Activated naive CD8-positive, alpha-beta T cell treated with anti-CD3 and anti-CD28 coated beads for 36 hours (primary cell): ENCODE data around the gene PJA1. TPM values are rescaled to one million over a fixed set of nuclear protein-coding genes. Genes with fewer than 3 reads are reported as not detected.

Experiments
- DNase-seq: peaks from one replicate; pipeline ENCODE4 v3.0.0; 2021
- H3K27ac Mint-ChIP-seq: one replicate; pipeline ENCODE4 v1.8.0; 2022; ENCODE audit warnings: mild to moderate bottlenecking, moderate library complexity, mixed read lengths
- H3K27me3 Mint-ChIP-seq: one replicate; pipeline ENCODE4 v1.8.0; 2022; ENCODE audit warnings: mild to moderate bottlenecking, mixed read lengths
- H3K36me3 Mint-ChIP-seq: one replicate; pipeline ENCODE4 v1.8.0; 2021; ENCODE audit warnings: mild to moderate bottlenecking, mixed read lengths
- H3K4me1 Mint-ChIP-seq: one replicate; pipeline ENCODE4 v1.8.0; 2021; ENCODE audit warnings: mixed read lengths
- H3K4me3 Mint-ChIP-seq: one replicate; pipeline ENCODE4 v1.8.0; 2022; ENCODE audit warnings: mild to moderate bottlenecking, moderate library complexity, mixed read lengths
- H3K9me3 Mint-ChIP-seq: one replicate; pipeline ENCODE4 v1.8.0; 2022; ENCODE audit warnings: mixed read lengths
- total RNA-seq, 2 experiments: library from RNA; stranded (reverse); gene quantifications; one replicate each; pipeline ENCODE4 v1.2.3, GENCODE V29; 2021

The PJA1 gene
- total RNA-seq, 2 experiments from 2014 or later = 22.4 to 22.9 TPM

- Mint-ChIP-seq H3K27me3 (no peaks in the 10 kb centered on the region), H3K4me3 (no peak overlapping the region), H3K4me1 (no peaks in the 10 kb centered on the region), H3K36me3 (no peaks in the 10 kb centered on the region), H3K27ac (no peak overlapping the region), H3K9me3 (no peaks in the 10 kb centered on the region)
- no peak for DNase-seq
Measured at GRCh38 chrX:69154051-69154450, 11.2 kb downstream of the PJA1 start.

DNA sequence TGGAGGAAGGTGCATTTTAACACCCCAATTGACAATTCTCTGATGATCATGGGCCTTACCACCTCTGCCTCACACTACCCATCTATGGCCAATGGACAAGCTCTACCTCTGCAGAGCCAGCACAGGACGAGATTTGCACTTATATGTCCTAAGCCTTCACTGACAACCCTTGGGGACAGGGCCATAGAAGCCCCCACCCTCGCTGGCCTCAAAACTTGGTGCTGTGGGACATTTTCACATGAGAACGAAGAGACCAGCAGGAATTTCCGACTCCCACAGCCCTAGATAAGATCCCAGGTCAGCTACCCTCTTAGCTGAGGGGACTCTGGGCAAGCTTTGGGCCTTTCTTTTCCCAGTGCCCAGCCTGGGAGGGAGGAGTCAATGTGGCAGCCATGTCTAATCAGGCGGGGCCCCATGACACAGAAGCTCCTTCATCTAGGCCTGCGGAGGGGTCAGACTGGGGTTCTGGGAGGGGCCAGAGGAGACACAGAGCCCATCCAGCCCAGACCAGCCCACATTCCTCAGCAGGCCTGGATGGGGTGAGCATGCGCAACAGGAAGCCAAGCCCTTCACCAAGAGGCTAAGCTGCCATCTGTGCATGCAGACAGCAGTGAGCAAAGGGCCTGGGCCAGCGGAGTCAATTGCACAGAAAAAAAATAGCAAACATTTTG, 12.1 kb downstream of the PJA1 start:
- peaks cover 1% of the 10 kb centered on the region for H3K4me1 Mint-ChIP-seq
- H3K27me3 Mint-ChIP-seq = no peaks in the 10 kb centered on the region
- no peak overlapping the region for H3K27ac Mint-ChIP-seq
- no peaks in the 10 kb centered on the region for H3K9me3 Mint-ChIP-seq
- no peak for DNase-seq
- H3K36me3 Mint-ChIP-seq = no peaks in the 10 kb centered on the region
- H3K4me3 Mint-ChIP-seq = no peak overlapping the region

DNA sequence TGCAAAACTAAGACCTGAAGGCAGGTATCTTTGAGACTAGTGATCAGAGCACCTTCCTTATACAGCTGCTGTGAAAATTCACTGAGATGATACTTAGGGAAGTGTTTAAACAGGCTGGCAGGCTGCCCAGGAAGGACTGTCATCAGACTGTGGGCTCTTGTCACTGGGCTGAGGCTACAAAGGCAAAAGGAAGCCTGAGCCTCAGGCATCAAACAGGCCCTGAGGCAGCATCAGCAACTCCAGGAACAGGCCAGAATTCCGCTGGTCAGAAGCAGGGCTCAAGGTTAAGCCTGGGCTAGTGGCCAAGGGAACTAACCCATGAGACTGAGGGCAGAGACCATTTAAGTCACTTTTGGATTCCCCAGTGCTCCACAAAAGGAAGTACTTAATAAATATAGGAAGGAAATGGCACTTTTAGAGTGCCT, 12.8 kb downstream of the PJA1 start:
- Mint-ChIP-seq H3K36me3 (no peaks in the 10 kb centered on the region), H3K9me3 (no peaks in the 10 kb centered on the region), H3K4me3 (no peak overlapping the region)

DNA sequence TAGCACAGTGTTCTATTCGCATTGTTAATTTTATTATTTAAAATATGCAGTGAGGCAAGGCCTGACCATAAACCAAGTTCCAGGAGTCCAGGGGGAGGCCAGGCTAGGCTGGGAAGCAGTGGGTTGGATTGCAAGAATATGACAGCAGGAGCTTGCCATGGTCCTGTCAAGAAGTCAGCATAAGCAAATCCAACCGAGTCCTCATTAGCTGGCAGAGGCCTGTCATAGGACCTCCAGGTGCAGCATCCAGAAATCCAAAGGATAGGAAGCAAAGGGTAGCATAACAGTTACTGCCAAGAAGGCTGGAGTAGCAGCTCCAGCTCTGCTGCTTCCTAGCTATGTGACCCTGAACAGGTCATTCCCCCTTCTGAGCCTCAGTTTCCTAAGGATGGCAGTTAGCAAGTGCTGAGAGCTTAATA, 13.4 kb downstream of the PJA1 start:
- Mint-ChIP-seq H3K4me3 (no peak overlapping the region), H3K27ac (no peak overlapping the region), H3K4me1 (peaks cover 1% of the 10 kb centered on the region), H3K36me3 (no peaks in the 10 kb centered on the region), H3K27me3 (no peaks in the 10 kb centered on the region), H3K9me3 (no peaks in the 10 kb centered on the region)
- DNase-seq = no peak

More for the DNA sequence above, 12.8 kb downstream of the PJA1 start:
- H3K4me1 Mint-ChIP-seq = peaks cover 1% of the 10 kb centered on the region
- H3K27me3 Mint-ChIP-seq = no peaks in the 10 kb centered on the region
- H3K27ac Mint-ChIP-seq = no peak overlapping the region
- no peak for DNase-seq

DNA sequence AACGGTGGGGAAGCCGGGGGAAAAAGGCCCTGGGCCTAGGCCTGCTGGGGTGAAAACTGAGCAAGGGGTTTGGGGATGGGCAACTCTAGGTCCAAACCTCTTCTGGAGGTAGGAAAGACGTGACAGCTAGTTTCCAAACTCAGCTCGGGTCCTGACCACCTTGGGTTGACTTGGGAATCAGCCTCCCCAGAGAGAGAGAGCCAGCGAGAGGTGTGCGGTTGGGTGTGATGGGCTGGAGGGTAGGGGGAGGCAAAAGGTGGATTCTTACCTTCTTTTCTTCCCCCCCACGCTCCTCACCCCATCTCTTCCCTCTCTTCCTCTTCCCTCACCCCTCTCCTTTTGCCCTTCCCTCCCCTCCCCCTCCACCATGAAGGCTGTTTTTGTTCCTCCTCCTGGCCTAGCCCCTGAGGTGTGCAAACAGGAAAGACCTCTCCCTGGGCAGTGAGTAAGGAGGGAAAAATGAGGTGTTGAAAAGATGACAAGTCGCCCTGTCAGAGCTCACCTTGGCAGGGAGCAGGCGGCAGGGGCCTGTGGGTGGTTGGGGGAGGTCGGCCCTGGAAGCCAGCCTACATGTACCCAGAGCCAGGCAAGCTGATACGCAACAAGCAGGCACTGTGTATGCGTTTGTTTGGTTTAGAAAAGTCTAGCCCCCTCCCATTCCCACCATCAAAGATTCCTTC, 14.8 kb downstream of the PJA1 start:
- no peaks in the 10 kb centered on the region for H3K27me3 Mint-ChIP-seq
- no peaks in the 10 kb centered on the region for H3K36me3 Mint-ChIP-seq
- H3K9me3 Mint-ChIP-seq = no peaks in the 10 kb centered on the region
- H3K4me1 Mint-ChIP-seq = peaks cover 1% of the 10 kb centered on the region
- DNase-seq = no peak
- no peak overlapping the region for H3K27ac Mint-ChIP-seq
- no peak overlapping the region for H3K4me3 Mint-ChIP-seq

- Mint-ChIP-seq H3K4me3 (no peak overlapping the region), H3K27me3 (no peaks in the 10 kb centered on the region), H3K9me3 (no peaks in the 10 kb centered on the region), H3K36me3 (no peaks in the 10 kb centered on the region), H3K27ac (no peak overlapping the region), H3K4me1 (peaks cover 1% of the 10 kb centered on the region)
- no peak for DNase-seq
Measured at GRCh38 chrX:69149466-69150280, 15.6 kb downstream of the PJA1 start.

GRCh38 chrX:69148946-69149345, 16.3 kb downstream of the PJA1 start:
- Mint-ChIP-seq H3K27ac (no peak overlapping the region), H3K36me3 (no peaks in the 10 kb centered on the region), H3K4me3 (no peak overlapping the region), H3K9me3 (no peaks in the 10 kb centered on the region), H3K27me3 (no peaks in the 10 kb centered on the region), H3K4me1 (peaks cover 1% of the 10 kb centered on the region)
- no peak for DNase-seq

DNA sequence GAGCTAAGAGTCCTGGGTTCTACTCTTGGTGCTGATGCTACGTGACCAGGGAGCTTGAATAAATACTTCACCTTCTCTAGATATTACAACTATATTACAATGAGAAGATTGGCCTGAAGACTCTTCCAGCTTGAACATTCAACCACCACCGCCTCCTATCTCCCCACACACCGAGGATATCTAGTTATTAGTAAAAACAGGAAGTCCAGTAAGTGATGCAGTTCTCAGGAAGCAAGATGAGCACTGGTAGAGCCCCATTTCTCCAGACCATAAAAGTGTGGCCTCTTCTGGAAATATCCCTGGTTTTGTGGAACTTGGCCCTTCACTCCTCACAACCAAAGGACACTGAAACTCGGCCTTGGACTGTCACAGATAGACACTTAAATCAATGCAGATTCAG, 18.5 kb downstream of the PJA1 start:
- H3K36me3 Mint-ChIP-seq = no peaks in the 10 kb centered on the region

DNA sequence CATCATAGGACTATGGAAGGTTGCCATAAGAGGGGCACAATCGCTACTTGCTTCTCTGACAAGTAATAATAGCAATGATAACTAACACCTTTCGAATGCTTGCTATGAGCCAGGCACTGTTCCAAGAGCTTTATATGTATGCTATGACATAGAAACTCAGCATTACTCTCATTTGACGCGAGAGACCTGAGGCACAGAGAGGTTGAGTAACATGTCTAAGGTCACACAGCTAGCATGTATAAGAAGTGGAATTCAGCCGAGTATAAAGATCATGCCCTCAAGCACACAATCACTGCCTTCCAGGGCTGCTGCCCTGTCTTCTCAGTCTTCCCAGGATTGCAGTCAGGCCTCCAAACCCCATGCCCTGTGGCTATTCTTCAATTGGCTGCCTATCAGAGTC, 19.5 kb downstream of the PJA1 start:
- no peaks in the 10 kb centered on the region for H3K27me3 Mint-ChIP-seq
- H3K27ac Mint-ChIP-seq = no peak overlapping the region
- H3K36me3 Mint-ChIP-seq = no peaks in the 10 kb centered on the region
- H3K4me1 Mint-ChIP-seq = peaks cover 1% of the 10 kb centered on the region
- H3K9me3 Mint-ChIP-seq = no peaks in the 10 kb centered on the region
- H3K4me3 Mint-ChIP-seq = no peak overlapping the region
- DNase-seq = no peak

More for the DNA sequence above, 18.5 kb downstream of the PJA1 start:
- Mint-ChIP-seq H3K4me3 (no peak overlapping the region), H3K27me3 (no peaks in the 10 kb centered on the region), H3K9me3 (no peaks in the 10 kb centered on the region), H3K27ac (no peak overlapping the region), H3K4me1 (peaks cover 1% of the 10 kb centered on the region)
- no peak for DNase-seq

- H3K4me3 Mint-ChIP-seq = no peak overlapping the region
- H3K9me3 Mint-ChIP-seq = no peaks in the 10 kb centered on the region
- H3K27me3 Mint-ChIP-seq = no peaks in the 10 kb centered on the region
Measured at GRCh38 chrX:69144838-69145680, 20.2 kb downstream of the PJA1 start.

DNA sequence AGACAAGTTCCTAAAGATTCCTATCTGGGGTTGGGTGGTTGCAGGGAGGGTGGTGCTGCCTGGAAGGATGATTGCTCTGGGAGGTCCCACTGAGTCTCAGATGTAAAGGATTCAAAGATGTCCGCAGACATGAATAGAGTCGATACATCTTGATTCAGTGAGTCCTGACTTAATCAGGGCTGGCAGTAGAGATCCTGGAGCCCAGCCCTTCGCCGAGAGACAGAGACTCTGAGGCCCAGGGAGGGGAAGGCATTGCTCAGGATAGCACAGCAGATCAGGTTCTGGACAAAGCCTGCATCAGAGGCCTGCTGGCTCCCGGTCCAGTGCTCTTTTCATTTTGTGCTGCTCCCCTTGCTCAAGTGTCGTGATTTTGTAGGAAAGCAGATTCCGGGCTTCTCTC, 21.7 kb downstream of the PJA1 start:
- Mint-ChIP-seq H3K4me1 (peaks cover 1% of the 10 kb centered on the region), H3K27ac (no peak overlapping the region), H3K9me3 (no peaks in the 10 kb centered on the region), H3K27me3 (no peaks in the 10 kb centered on the region), H3K4me3 (no peak overlapping the region), H3K36me3 (no peaks in the 10 kb centered on the region)
- no peak for DNase-seq

More at GRCh38 chrX:69144838-69145680, 20.2 kb downstream of the PJA1 start:
- no peak overlapping the region for H3K27ac Mint-ChIP-seq
- H3K36me3 Mint-ChIP-seq = no peaks in the 10 kb centered on the region
- DNase-seq = no peak
- H3K4me1 Mint-ChIP-seq = peaks cover 1% of the 10 kb centered on the region

GRCh38 chrX:69142788-69143469, 22.3 kb downstream of the PJA1 start:
- no peak overlapping the region for H3K4me3 Mint-ChIP-seq
- no peaks in the 10 kb centered on the region for H3K4me1 Mint-ChIP-seq
- no peaks in the 10 kb centered on the region for H3K9me3 Mint-ChIP-seq
- no peak overlapping the region for H3K27ac Mint-ChIP-seq
- H3K36me3 Mint-ChIP-seq = no peaks in the 10 kb centered on the region
- DNase-seq = no peak
- H3K27me3 Mint-ChIP-seq = no peaks in the 10 kb centered on the region

- H3K36me3 Mint-ChIP-seq = no peaks in the 10 kb centered on the region
- H3K4me3 Mint-ChIP-seq = no peak overlapping the region
- H3K9me3 Mint-ChIP-seq = no peaks in the 10 kb centered on the region
- no peak overlapping the region for H3K27ac Mint-ChIP-seq
- no peaks in the 10 kb centered on the region for H3K4me1 Mint-ChIP-seq
- peaks cover 5% of the 10 kb centered on the region for H3K27me3 Mint-ChIP-seq
- no peak for DNase-seq
Measured at GRCh38 chrX:69140837-69141236, 24.4 kb downstream of the PJA1 start.

- DNase-seq = no peak
- peaks cover 5% of the 10 kb centered on the region for H3K27me3 Mint-ChIP-seq
- H3K27ac Mint-ChIP-seq = no peak overlapping the region
Measured at GRCh38 chrX:69139516-69139915, 25.7 kb downstream of the PJA1 start.

More at GRCh38 chrX:69139516-69139915, 25.7 kb downstream of the PJA1 start:
- Mint-ChIP-seq H3K9me3 (no peaks in the 10 kb centered on the region), H3K4me3 (no peak overlapping the region), H3K4me1 (no peaks in the 10 kb centered on the region), H3K36me3 (no peaks in the 10 kb centered on the region)
